Keratinocyte (primary cell): ENCODE measurements around the gene SCAF8. TPM values are rescaled to one million over a fixed set of nuclear protein-coding genes. Genes with fewer than 3 reads are reported as not detected.
"Not testable (repeated sequence)": the region's sequence is repeated elsewhere in the genome, so short reads cannot be mapped to it uniquely, and the experiment has no call there.

Experiments
- DNase-seq: peaks from one replicate; pipeline ENCODE4 v3.0.0-alpha.2; 2011; ENCODE audit warnings: low read depth, missing footprints, low spot score
- FAIRE-seq: peaks from 2 replicates; lab custom pipeline; 2011; peaks lifted over from hg19 to GRCh38; lab: Jason Lieb, UNC
- H2AFZ ChIP-seq: 2 replicates; pipeline ENCODE4 v1.6.0; 2012; ENCODE audit warnings: low read length, control low read depth, inconsistent platforms; ENCODE audit not compliant: control insufficient read depth
- H3K27ac ChIP-seq: 2 replicates; pipeline ENCODE4 v1.5.1; 2011; ENCODE audit warnings: low read length; ENCODE audit not compliant: control insufficient read depth, insufficient read depth
- H3K27me3 ChIP-seq: 3 replicates; pipeline ENCODE4 v1.6.0; 2011; ENCODE audit warnings: low read length; ENCODE audit not compliant: control insufficient read depth, insufficient read depth; ENCODE audit errors: extremely low read depth
- H3K36me3 ChIP-seq, 2 experiments: 2 replicates in 1 of 2; 3 replicates in 1 of 2; pipeline ENCODE4 v1.5.1; 2011; ENCODE audit warnings: low read length in 2 of 2, mild to moderate bottlenecking in 1 of 2; ENCODE audit not compliant: control insufficient read depth in 2 of 2, insufficient read depth in 2 of 2; ENCODE audit errors: extremely low read depth in 1 of 2
- H3K4me1 ChIP-seq: 3 replicates; pipeline ENCODE4 v1.5.1; 2011; ENCODE audit warnings: low read length; ENCODE audit not compliant: control insufficient read depth, insufficient read depth; ENCODE audit errors: extremely low read depth
- H3K4me2 ChIP-seq: 3 replicates; pipeline ENCODE4 v1.6.0; 2011; ENCODE audit warnings: low read depth, low read length; ENCODE audit not compliant: control insufficient read depth, insufficient read depth; ENCODE audit errors: extremely low read depth
- H3K4me3 ChIP-seq, 3 experiments: fragments of 200-600 bp in 1 of 3; sonication (generic) in 1 of 3; 2 replicates in 2 of 3; 3 replicates in 1 of 3; pipeline ENCODE4 v1.5.1; 2011 to 2016; ENCODE audit warnings: low read length in 3 of 3, mild to moderate bottlenecking in 3 of 3, control low read depth in 2 of 3, inconsistent platforms in 1 of 3, low read depth in 1 of 3, mixed read lengths in 1 of 3, mixed run types in 1 of 3, moderate library complexity in 1 of 3; ENCODE audit not compliant: control insufficient read depth in 2 of 3, insufficient read depth in 2 of 3; ENCODE audit errors: extremely low read depth in 1 of 3
- H3K79me2 ChIP-seq: 2 replicates; pipeline ENCODE4 v1.6.0; 2012; ENCODE audit warnings: low read length; ENCODE audit not compliant: control insufficient read depth, insufficient read depth
- H3K9ac ChIP-seq: 3 replicates; pipeline ENCODE4 v1.6.0; 2011; ENCODE audit warnings: low read length; ENCODE audit not compliant: control insufficient read depth, insufficient read depth; ENCODE audit errors: extremely low read depth
- H3K9me1 ChIP-seq: 3 replicates; pipeline ENCODE4 v1.6.0; 2011; ENCODE audit warnings: low read length; ENCODE audit not compliant: control insufficient read depth, insufficient read depth; ENCODE audit errors: extremely low read depth
- H3K9me3 ChIP-seq: 2 replicates; pipeline ENCODE4 v1.5.1; 2012; ENCODE audit warnings: low read depth, low read length; ENCODE audit not compliant: control insufficient read depth
- H4K20me1 ChIP-seq: 3 replicates; pipeline ENCODE4 v1.6.0; 2011; ENCODE audit warnings: low read length; ENCODE audit not compliant: control insufficient read depth, insufficient read depth; ENCODE audit errors: extremely low read depth
- EZH2 ChIP-seq: IDR thresholded peaks from one replicate; pipeline ENCODE4 v1.6.1; 2012; ENCODE audit warnings: inconsistent platforms, mild to moderate bottlenecking, low read length, moderate library complexity
- dilution Hi-C: fragments of 300-500 bp; cut with MboI; formaldehyde crosslinking; loops from one replicate; pipeline ENCODE4 v1.7.0; 2020; ENCODE audit warnings: low sequenced_read_pairs; ENCODE audit not compliant: extremely low pct_ligation_motif_present
- polyA plus RNA-seq, 5 experiments: library from polyadenylated mRNA; depleted of rRNA in 3 of 5; stranded (reverse) in 3 of 5; stranded (forward) in 1 of 5; unstranded in 1 of 5; fragments of >200 nt; gene quantifications; 1 replicate in 1 of 5; 2 replicates in 3 of 5; 3 replicates in 1 of 5; pipeline versions ENCODE4 v1.2.1 to v1.2.3, GENCODE V29; 2011 to 2012; ENCODE audit warnings: missing spikeins in 2 of 5, low read depth in 1 of 5, low replicate concordance in 1 of 5
- TF ChIP-seq, protein P1 (sequence below), 3 experiments: IDR thresholded peaks in 1 of 3; conservative IDR thresholded peaks in 1 of 3; optimal IDR thresholded peaks in 1 of 3; 2 replicates in 2 of 3; 3 replicates in 1 of 3; pipeline versions ENCODE3 to v1.5.1; 2011; ENCODE audit warnings: low read length in 3 of 3, mild to moderate bottlenecking in 3 of 3, moderate library complexity in 2 of 3, control low read depth in 1 of 3, inconsistent platforms in 1 of 3; ENCODE audit not compliant: insufficient read depth in 2 of 3; ENCODE audit errors: extremely low read depth in 1 of 3

SCAF8 gene
- polyA plus RNA-seq, 1 donor (not counting 4 experiments of a cell fraction or from before 2014, with no cell fraction given) = 19.1 TPM

GRCh38 chr6:154715446-154715845 is 17.8 kb upstream of the SCAF8 start:
- DNase-seq (no peak), FAIRE-seq (no peak)
- no peaks in the 10 kb centered on the region for H3K9me1 ChIP-seq
- no peaks in the 10 kb centered on the region for H3K4me1 ChIP-seq
- TF ChIP-seq, protein P1, sequence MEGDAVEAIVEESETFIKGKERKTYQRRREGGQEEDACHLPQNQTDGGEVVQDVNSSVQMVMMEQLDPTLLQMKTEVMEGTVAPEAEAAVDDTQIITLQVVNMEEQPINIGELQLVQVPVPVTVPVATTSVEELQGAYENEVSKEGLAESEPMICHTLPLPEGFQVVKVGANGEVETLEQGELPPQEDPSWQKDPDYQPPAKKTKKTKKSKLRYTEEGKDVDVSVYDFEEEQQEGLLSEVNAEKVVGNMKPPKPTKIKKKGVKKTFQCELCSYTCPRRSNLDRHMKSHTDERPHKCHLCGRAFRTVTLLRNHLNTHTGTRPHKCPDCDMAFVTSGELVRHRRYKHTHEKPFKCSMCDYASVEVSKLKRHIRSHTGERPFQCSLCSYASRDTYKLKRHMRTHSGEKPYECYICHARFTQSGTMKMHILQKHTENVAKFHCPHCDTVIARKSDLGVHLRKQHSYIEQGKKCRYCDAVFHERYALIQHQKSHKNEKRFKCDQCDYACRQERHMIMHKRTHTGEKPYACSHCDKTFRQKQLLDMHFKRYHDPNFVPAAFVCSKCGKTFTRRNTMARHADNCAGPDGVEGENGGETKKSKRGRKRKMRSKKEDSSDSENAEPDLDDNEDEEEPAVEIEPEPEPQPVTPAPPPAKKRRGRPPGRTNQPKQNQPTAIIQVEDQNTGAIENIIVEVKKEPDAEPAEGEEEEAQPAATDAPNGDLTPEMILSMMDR (optimal IDR thresholded peaks at IDR 0.05 in 1 of 3, IDR thresholded peaks at IDR 0.05 in 1 of 3, conservative IDR thresholded peaks at IDR 0.05 in 1 of 3; ENCODE audit: extremely low read depth in 1 of 3, insufficient read depth in 2 of 3, low read length in 3 of 3) = no peak
- TF ChIP-seq EZH2 = no peak
- no peak overlapping the region for H3K4me2 ChIP-seq
- no peak overlapping the region for H3K27ac ChIP-seq
- no peaks in the 10 kb centered on the region for H3K36me3 ChIP-seq
- no peaks in the 10 kb centered on the region for H4K20me1 ChIP-seq
- H3K4me3 ChIP-seq = no peak overlapping the region
- H3K9ac ChIP-seq = no peak overlapping the region
- H3K79me2 ChIP-seq = no peaks in the 10 kb centered on the region
- no peak overlapping the region for H2AFZ ChIP-seq
- peaks cover 8% of the 10 kb centered on the region for H3K27me3 ChIP-seq
- peaks cover 17% of the 10 kb centered on the region for H3K9me3 ChIP-seq
- dilution Hi-C loops = no loop called here

GRCh38 chr6:154716350-154716749 is 16.9 kb upstream of the SCAF8 start:
- H3K9me1 ChIP-seq, H3K9ac ChIP-seq, dilution Hi-C loops, FAIRE-seq, H3K79me2 ChIP-seq, H3K4me1 ChIP-seq, H3K36me3 ChIP-seq, H3K4me3 ChIP-seq, H4K20me1 ChIP-seq, H3K4me2 ChIP-seq, H2AFZ ChIP-seq, H3K27ac ChIP-seq, DNase-seq: not testable (repeated sequence)
- peaks cover 12% of the 10 kb centered on the region for H3K27me3 ChIP-seq
- H3K9me3 ChIP-seq = peaks cover 21% of the 10 kb centered on the region

DNA sequence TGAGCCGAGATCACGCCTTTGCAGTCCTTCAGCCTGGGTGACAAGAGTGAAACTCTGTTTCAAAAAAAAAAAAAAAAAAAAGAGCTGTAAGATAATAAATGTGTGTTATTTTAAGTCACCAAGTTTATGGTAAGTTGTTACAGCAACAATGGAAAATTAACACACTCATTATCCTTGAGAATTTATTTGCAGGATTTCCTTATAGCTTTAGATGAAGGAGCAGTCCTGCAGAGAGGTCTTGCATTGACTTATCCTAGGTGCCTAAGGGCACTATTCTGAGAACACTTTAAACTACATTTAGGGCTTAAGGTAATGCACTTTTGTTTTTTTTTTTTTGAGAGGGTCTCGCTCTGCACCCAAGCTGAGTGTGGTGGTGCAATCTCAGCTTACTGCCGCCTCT is 13.8 kb upstream of the SCAF8 start:
- Histone ChIP-seq H3K9me1 (no peaks in the 10 kb centered on the region), H3K79me2 (no peaks in the 10 kb centered on the region), H3K9ac (no peak overlapping the region), H3K9me3 (peaks cover 21% of the 10 kb centered on the region), H3K36me3 (no peaks in the 10 kb centered on the region), H3K27me3 (peaks cover 12% of the 10 kb centered on the region), H3K4me3 (no peak overlapping the region), H4K20me1 (no peaks in the 10 kb centered on the region), H3K27ac (no peak overlapping the region), H3K4me1 (peaks cover 5% of the 10 kb centered on the region), H3K4me2 (no peak overlapping the region), H2AFZ (no peak overlapping the region)
- no peak for FAIRE-seq
- no peak for DNase-seq
- dilution Hi-C loops = no loop called here
- TF ChIP-seq, protein P1 (optimal IDR thresholded peaks at IDR 0.05 in 1 of 3, IDR thresholded peaks at IDR 0.05 in 1 of 3, conservative IDR thresholded peaks at IDR 0.05 in 1 of 3; ENCODE audit: extremely low read depth in 1 of 3, insufficient read depth in 2 of 3, low read length in 3 of 3) = no peak
- TF ChIP-seq EZH2 = no peak
